Measurements from ENCODE around the gene GTSE1. TPM values are rescaled to one million over a fixed set of nuclear protein-coding genes. Genes with fewer than 3 reads are reported as not detected.

GTSE1 gene
- total and polyA plus RNA-seq, 9 donors = 4.4 to 14.1 (median 10.8) TPM

- peaks cover 55% of the 10 kb centered on the region for H3K36me3 ChIP-seq (ENCODE audit: control insufficient read depth, insufficient read depth, low read length)
- 85% methylated on average over 21 of the region's 23 CpGs for WGBS (ENCODE audit: insufficient coverage)
- no peaks in the 10 kb centered on the region for H3K27me3 ChIP-seq (ENCODE audit: control insufficient read depth, insufficient read depth, low read length)
- H3K4me1 ChIP-seq (ENCODE audit: control insufficient read depth, insufficient read depth, low read length) = peaks cover 34% of the 10 kb centered on the region
- no peak for DNase-seq
- H3K4me3 ChIP-seq (ENCODE audit: low read length) = no peak overlapping the region
- H3K27ac ChIP-seq (ENCODE audit: low read length) = peak overlapping the region; percentile 81
- H3K9me3 ChIP-seq (replicated peaks; ENCODE audit: control insufficient read depth, low read depth, low read length) = peaks cover 7% of the 10 kb centered on the region
Measured at GRCh38 chr22:46356496-46357480, 60.1 kb downstream of the GTSE1 start.

DNA sequence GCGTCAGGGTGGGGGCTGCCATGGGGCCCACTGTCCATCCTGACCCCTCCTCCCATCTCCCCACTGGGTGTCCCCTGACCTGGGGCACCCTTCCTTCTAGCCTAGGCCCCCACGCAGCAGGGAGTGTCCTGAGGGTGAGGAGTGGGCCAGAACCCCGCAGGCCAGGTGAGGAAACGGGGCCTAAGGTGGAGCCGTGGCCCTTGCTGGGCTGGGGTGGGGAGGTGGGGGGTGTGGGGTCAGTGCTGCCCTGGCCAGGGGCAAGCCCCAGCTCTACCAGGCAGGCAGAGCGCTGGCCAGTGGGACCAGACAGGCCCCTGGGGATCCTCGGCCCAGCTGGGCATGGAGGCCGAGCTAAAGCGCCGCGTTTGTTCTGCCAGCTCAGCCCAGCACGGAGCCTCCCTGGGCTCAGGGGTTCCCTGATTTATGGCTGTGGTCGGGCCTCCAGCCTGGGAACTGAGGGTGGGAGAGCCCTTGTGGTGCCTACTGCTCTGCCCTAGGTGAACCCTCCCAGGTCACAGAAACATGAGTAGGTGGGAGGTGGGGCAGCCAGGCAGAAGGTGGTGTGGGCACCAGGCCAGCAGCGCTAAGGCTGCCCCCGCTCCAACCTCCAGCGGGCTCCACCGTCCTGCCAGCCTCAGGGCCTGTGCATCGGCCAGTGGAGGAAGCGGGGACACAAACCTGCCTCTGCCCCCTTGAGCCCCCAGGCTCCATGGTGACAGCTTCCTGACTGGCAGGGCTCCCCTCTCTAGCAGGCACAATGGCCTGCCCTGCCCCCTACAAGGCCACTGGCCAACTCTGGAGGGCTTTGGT lies 61.2 kb downstream of the GTSE1 start:
- H3K36me3 ChIP-seq (ENCODE audit: control insufficient read depth, insufficient read depth, low read length) = peaks cover 45% of the 10 kb centered on the region
- no peak for DNase-seq
- no peaks in the 10 kb centered on the region for H3K27me3 ChIP-seq (ENCODE audit: control insufficient read depth, insufficient read depth, low read length)
- no peak overlapping the region for H3K4me3 ChIP-seq (ENCODE audit: low read length)
- WGBS (ENCODE audit: insufficient coverage) = 88% methylated on average over 16 of the region's 19 CpGs
- H3K4me1 ChIP-seq (ENCODE audit: control insufficient read depth, insufficient read depth, low read length) = peaks cover 42% of the 10 kb centered on the region
- H3K9me3 ChIP-seq (replicated peaks; ENCODE audit: control insufficient read depth, low read depth, low read length) = peaks cover 7% of the 10 kb centered on the region
- H3K27ac ChIP-seq (ENCODE audit: low read length) = no peak overlapping the region

DNA sequence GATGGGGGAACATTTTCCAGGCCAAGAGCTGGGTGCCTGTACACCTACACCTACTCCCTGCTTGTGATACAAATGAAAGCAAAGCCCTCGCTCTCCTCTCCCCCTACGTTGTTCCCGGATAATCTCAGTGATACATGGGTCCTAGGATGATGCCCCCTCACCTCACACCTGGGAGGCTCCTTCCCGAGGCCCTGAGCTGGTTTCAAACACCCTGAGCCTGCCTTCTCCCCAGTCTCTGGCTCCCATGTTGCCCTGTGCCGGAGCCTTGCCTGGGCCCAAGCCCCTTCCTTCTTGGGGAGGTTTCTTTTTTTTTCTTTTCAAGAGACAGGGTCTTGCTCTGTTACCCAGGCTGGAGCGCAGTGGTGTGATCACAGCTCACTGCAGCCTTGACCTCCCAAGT lies 62.1 kb downstream of the GTSE1 start:
- H3K27me3 ChIP-seq (ENCODE audit: control insufficient read depth, insufficient read depth, low read length) = no peaks in the 10 kb centered on the region
- no peak for DNase-seq
- peaks cover 42% of the 10 kb centered on the region for H3K4me1 ChIP-seq (ENCODE audit: control insufficient read depth, insufficient read depth, low read length)
- H3K9me3 ChIP-seq (replicated peaks; ENCODE audit: control insufficient read depth, low read depth, low read length) = peaks cover 7% of the 10 kb centered on the region
- 95% methylated on average over 3 of the region's 6 CpGs for WGBS (ENCODE audit: insufficient coverage)
- peaks cover 36% of the 10 kb centered on the region for H3K36me3 ChIP-seq (ENCODE audit: control insufficient read depth, insufficient read depth, low read length)
- no peak overlapping the region for H3K27ac ChIP-seq (ENCODE audit: low read length)
- no peak overlapping the region for H3K4me3 ChIP-seq (ENCODE audit: low read length)

DNA sequence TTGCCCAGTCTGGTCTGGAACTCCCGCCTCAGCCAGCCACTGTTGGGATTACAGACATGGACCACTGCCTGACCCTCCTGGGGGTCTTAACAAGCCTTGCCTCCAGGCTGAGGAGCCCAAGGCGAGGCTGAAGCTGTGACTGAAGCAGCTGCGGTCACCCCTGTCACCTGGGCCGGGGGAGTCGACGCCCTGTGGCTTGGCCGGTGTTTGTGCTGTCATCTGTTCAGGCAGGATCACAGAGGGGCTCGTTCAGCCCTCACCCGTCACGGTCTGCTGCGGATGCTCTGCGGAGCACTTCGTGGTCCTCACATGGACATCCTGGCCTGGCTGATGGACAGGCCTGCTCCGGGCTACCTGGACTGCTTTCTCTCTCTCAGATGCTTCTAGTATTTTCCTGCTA lies 62.7 kb downstream of the GTSE1 start:
- no peak overlapping the region for H3K4me3 ChIP-seq (ENCODE audit: low read length)
- DNase-seq = no peak
- H3K4me1 ChIP-seq (ENCODE audit: control insufficient read depth, insufficient read depth, low read length) = peaks cover 42% of the 10 kb centered on the region
- H3K9me3 ChIP-seq (replicated peaks; ENCODE audit: control insufficient read depth, low read depth, low read length) = peaks cover 7% of the 10 kb centered on the region
- H3K36me3 ChIP-seq (ENCODE audit: control insufficient read depth, insufficient read depth, low read length) = peaks cover 30% of the 10 kb centered on the region
- WGBS (ENCODE audit: insufficient coverage) = 83% methylated on average over 11 of the region's 14 CpGs
- no peaks in the 10 kb centered on the region for H3K27me3 ChIP-seq (ENCODE audit: control insufficient read depth, insufficient read depth, low read length)
- H3K27ac ChIP-seq (ENCODE audit: low read length) = no peak overlapping the region

DNA sequence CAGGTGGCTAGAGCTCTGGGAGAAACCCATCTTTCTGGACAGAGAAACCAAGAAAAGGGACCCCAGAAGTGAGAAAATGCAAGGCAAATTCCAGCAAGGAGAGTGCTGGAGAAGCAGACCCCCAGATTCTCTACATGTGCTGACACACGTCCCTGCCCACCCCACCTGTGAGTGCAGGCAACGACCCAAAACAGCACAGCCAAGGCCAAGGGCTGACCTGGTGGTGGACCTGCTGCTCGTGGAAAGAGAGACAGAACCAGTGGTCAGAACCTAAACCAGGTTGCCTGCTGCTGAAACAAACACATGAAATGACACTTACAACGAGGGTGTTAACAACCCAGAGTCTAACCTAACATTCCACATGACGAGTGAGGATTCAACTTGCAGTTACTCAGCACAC lies 63.4 kb downstream of the GTSE1 start:
- Histone ChIP-seq H3K27me3 (ENCODE audit: control insufficient read depth, insufficient read depth, low read length) (no peaks in the 10 kb centered on the region), H3K36me3 (ENCODE audit: control insufficient read depth, insufficient read depth, low read length) (peaks cover 23% of the 10 kb centered on the region), H3K4me3 (ENCODE audit: low read length) (no peak overlapping the region), H3K4me1 (ENCODE audit: control insufficient read depth, insufficient read depth, low read length) (peaks cover 40% of the 10 kb centered on the region), H3K27ac (ENCODE audit: low read length) (no peak overlapping the region), H3K9me3 (replicated peaks; ENCODE audit: control insufficient read depth, low read depth, low read length) (peaks cover 7% of the 10 kb centered on the region)
- DNase-seq = no peak
- 83% methylated on average over 5 of the region's 5 CpGs for WGBS (ENCODE audit: insufficient coverage)

DNA sequence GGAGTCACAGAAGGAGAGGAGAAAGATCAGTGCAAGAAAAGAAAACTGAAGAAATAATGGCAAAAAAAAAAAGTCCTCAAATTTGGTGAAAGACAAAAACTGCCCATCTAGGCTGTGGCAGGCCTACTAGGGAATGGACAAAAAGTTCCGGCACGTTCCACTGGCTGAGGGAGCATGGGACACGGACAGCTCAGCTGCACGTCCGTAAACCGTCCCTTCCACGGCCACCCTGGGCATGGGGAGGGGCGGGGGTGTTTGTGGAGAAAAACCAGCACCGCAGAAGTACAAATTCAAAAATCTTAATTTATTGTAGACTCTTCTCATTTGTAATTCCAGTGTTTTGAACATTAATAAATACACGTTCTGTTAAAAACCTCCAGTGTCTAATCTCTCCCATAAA lies 64.2 kb downstream of the GTSE1 start:
- Histone ChIP-seq H3K36me3 (ENCODE audit: control insufficient read depth, insufficient read depth, low read length) (peaks cover 20% of the 10 kb centered on the region), H3K27ac (ENCODE audit: low read length) (no peak overlapping the region), H3K4me1 (ENCODE audit: control insufficient read depth, insufficient read depth, low read length) (peaks cover 32% of the 10 kb centered on the region), H3K27me3 (ENCODE audit: control insufficient read depth, insufficient read depth, low read length) (no peaks in the 10 kb centered on the region), H3K9me3 (replicated peaks; ENCODE audit: control insufficient read depth, low read depth, low read length) (peaks cover 7% of the 10 kb centered on the region), H3K4me3 (ENCODE audit: low read length) (no peak overlapping the region)
- DNase-seq = no peak
- WGBS (ENCODE audit: insufficient coverage) = no CpG with 5 or more reads among the region's 10 CpGs

GRCh38 chr22:46361826-46362202 lies 65.1 kb downstream of the GTSE1 start:
- H3K4me1 ChIP-seq (ENCODE audit: control insufficient read depth, insufficient read depth, low read length) = peaks cover 23% of the 10 kb centered on the region
- H3K36me3 ChIP-seq (ENCODE audit: control insufficient read depth, insufficient read depth, low read length) = peaks cover 13% of the 10 kb centered on the region
- no peaks in the 10 kb centered on the region for H3K27me3 ChIP-seq (ENCODE audit: control insufficient read depth, insufficient read depth, low read length)
- H3K4me3 ChIP-seq (ENCODE audit: low read length) = no peak overlapping the region
- no peak for DNase-seq
- H3K27ac ChIP-seq (ENCODE audit: low read length) = no peak overlapping the region
- WGBS (ENCODE audit: insufficient coverage) = 59% methylated on average over 9 of the region's 11 CpGs
- H3K9me3 ChIP-seq (replicated peaks; ENCODE audit: control insufficient read depth, low read depth, low read length) = peaks cover 7% of the 10 kb centered on the region

DNA sequence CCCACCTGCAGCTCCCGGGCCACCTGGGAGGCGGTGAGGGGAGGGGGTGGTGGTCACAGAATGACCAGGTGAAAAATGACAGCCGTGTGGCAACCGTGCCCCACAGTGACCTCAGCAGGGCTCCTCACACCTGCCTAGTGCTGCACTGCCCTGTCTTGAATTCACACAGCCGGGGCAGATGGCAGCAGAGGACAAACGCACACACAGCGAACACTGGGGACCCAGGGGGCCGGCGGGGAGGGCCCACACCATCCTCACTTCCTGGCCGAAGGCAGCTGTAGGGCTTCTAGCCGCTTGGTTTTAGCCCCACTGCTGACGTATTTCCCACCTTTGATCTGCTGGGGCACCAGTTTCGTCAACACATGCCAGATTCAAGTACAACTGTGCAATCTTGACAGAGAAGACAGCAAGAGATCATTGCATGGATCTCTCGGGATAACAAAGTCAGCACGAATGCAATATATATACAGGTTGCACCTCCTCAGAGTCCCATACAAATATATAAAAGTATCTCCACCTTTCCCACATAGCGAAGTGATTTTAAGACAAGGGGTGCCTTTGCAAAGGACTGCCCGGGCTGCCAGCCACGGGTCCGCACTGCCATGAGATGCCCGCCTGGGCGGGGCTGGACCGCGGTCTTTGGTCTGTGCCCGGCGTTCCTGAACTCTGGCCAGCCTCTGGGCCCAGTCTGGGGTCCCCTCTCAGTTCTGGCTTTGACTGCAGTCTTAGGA lies 65.7 kb downstream of the GTSE1 start:
- 51% methylated on average over 24 of the region's 25 CpGs for WGBS (ENCODE audit: insufficient coverage)
- Histone ChIP-seq H3K9me3 (replicated peaks; ENCODE audit: control insufficient read depth, low read depth, low read length) (peaks cover 7% of the 10 kb centered on the region), H3K27ac (ENCODE audit: low read length) (no peak overlapping the region), H3K36me3 (ENCODE audit: control insufficient read depth, insufficient read depth, low read length) (peaks cover 8% of the 10 kb centered on the region), H3K4me3 (ENCODE audit: low read length) (no peak overlapping the region), H3K4me1 (ENCODE audit: control insufficient read depth, insufficient read depth, low read length) (peaks cover 18% of the 10 kb centered on the region), H3K27me3 (ENCODE audit: control insufficient read depth, insufficient read depth, low read length) (peaks cover 5% of the 10 kb centered on the region)
- no peak for DNase-seq

- H3K4me1 ChIP-seq (ENCODE audit: control insufficient read depth, insufficient read depth, low read length) = peaks cover 12% of the 10 kb centered on the region
- DNase-seq = no peak
- peaks cover 7% of the 10 kb centered on the region for H3K9me3 ChIP-seq (replicated peaks; ENCODE audit: control insufficient read depth, low read depth, low read length)
- H3K27ac ChIP-seq (ENCODE audit: low read length) = no peak overlapping the region
- peaks cover 6% of the 10 kb centered on the region for H3K27me3 ChIP-seq (ENCODE audit: control insufficient read depth, insufficient read depth, low read length)
- peaks cover 5% of the 10 kb centered on the region for H3K36me3 ChIP-seq (ENCODE audit: control insufficient read depth, insufficient read depth, low read length)
- no peak overlapping the region for H3K4me3 ChIP-seq (ENCODE audit: low read length)
- 85% methylated on average over 12 of the region's 15 CpGs for WGBS (ENCODE audit: insufficient coverage)
Measured at GRCh38 chr22:46362934-46363515, 66.4 kb downstream of the GTSE1 start.
